Activated naive CD4-positive, alpha-beta T cell treated with anti-CD3 and anti-CD28 coated beads for 36 hours (primary cell): ENCODE measurements around the gene ZBTB21. TPM values are rescaled to one million over a fixed set of nuclear protein-coding genes. Genes with fewer than 3 reads are reported as not detected.
"Not testable (repeated sequence)": the region's sequence is repeated elsewhere in the genome, so short reads cannot be mapped to it uniquely, and the experiment has no call there.

Experiments
- CTCF ChIA-PET: fragments of 350-600 bp; sonication (Branson Sonifier 250); formaldehyde crosslinking; loops from one replicate; lab custom pipeline; 2021; ENCODE audit warnings: antibody characterized with exemption; lab: Charles Lee
- DNase-seq: peaks from one replicate; pipeline ENCODE4 v3.0.0-alpha.2; 2020
- H3K27ac Mint-ChIP-seq: one replicate; pipeline ENCODE4 v1.8.0; 2021; ENCODE audit warnings: mild to moderate bottlenecking, mixed read lengths
- H3K27me3 Mint-ChIP-seq: one replicate; pipeline ENCODE4 v1.8.0; 2021; ENCODE audit warnings: low read depth, mixed read lengths
- H3K36me3 Mint-ChIP-seq: one replicate; pipeline ENCODE4 v1.8.0; 2021; ENCODE audit warnings: low read depth, mixed read lengths
- H3K4me1 Mint-ChIP-seq: one replicate; pipeline ENCODE4 v1.8.0; 2021; ENCODE audit warnings: low read depth, mixed read lengths
- H3K4me3 Mint-ChIP-seq: one replicate; pipeline ENCODE4 v1.8.0; 2021; ENCODE audit warnings: mild to moderate bottlenecking, moderate library complexity, mixed read lengths
- H3K9me3 Mint-ChIP-seq: one replicate; pipeline ENCODE4 v1.8.0; 2021; ENCODE audit warnings: mixed read lengths
- intact Hi-C: fragments of 100-400 bp; cut with micrococcal nuclease; formaldehyde crosslinking; loops from one replicate; pipeline ENCODE4 v1.15.1; 2023
- total RNA-seq, 2 experiments: library from RNA; stranded (reverse); gene quantifications; one replicate each; pipeline ENCODE4 v1.2.3, GENCODE V29; 2021

ZBTB21 gene
- total RNA-seq, 2 experiments from 2014 or later, result 27.8 to 28.0 TPM

- DNase-seq, result no peak
- CTCF ChIA-PET, result no interaction called here
- Mint-ChIP-seq H3K36me3 (peaks cover 69% of the 10 kb centered on the region), H3K27ac (no peak overlapping the region), H3K4me3 (no peak overlapping the region), H3K9me3 (peaks cover 16% of the 10 kb centered on the region), H3K27me3 (no peaks in the 10 kb centered on the region), H3K4me1 (peaks cover 22% of the 10 kb centered on the region)
- intact Hi-C loops, result no loop called here
These were observed 12.5 kb downstream of the ZBTB21 start for GRCh38 chr21:41997657-41998056.

GRCh38 chr21:41995577-41995976, 14.6 kb downstream of the ZBTB21 start:
- peaks cover 71% of the 10 kb centered on the region for H3K36me3 Mint-ChIP-seq
- intact Hi-C loops, result no loop called here
- H3K27me3 Mint-ChIP-seq, result no peaks in the 10 kb centered on the region
- H3K4me3 Mint-ChIP-seq, result no peak overlapping the region
- peaks cover 6% of the 10 kb centered on the region for H3K4me1 Mint-ChIP-seq
- CTCF ChIA-PET, result interaction anchor here (1.0 to 1.2 kb wide), 2 partner anchors 112 to 179 kb away, joined by 3 read pairs; no protein-coding TSS in a partner anchor
- no peak overlapping the region for H3K27ac Mint-ChIP-seq
- H3K9me3 Mint-ChIP-seq, result peaks cover 16% of the 10 kb centered on the region
- no peak for DNase-seq

- H3K4me3 Mint-ChIP-seq, intact Hi-C loops, CTCF ChIA-PET, DNase-seq, H3K4me1 Mint-ChIP-seq, H3K27ac Mint-ChIP-seq, H3K27me3 Mint-ChIP-seq: not testable (repeated sequence)
- Mint-ChIP-seq H3K36me3 (peaks cover 69% of the 10 kb centered on the region), H3K9me3 (peaks cover 16% of the 10 kb centered on the region)
These were observed 15.5 kb downstream of the ZBTB21 start for GRCh38 chr21:41994613-41995012.

GRCh38 chr21:41993744-41994143, 16.4 kb downstream of the ZBTB21 start:
- intact Hi-C loops, result no loop called here
- CTCF ChIA-PET, result no interaction called here
- Mint-ChIP-seq H3K27ac (no peak overlapping the region), H3K27me3 (no peaks in the 10 kb centered on the region), H3K4me3 (no peak overlapping the region), H3K4me1 (peaks cover 2% of the 10 kb centered on the region), H3K9me3 (peaks cover 16% of the 10 kb centered on the region), H3K36me3 (peaks cover 64% of the 10 kb centered on the region)
- no peak for DNase-seq

GRCh38 chr21:41992576-41992975, 17.6 kb downstream of the ZBTB21 start:
- Mint-ChIP-seq H3K9me3 (peaks cover 16% of the 10 kb centered on the region), H3K27ac (no peak overlapping the region), H3K36me3 (peaks cover 57% of the 10 kb centered on the region), H3K4me3 (no peak overlapping the region), H3K4me1 (peaks cover 2% of the 10 kb centered on the region), H3K27me3 (no peaks in the 10 kb centered on the region)
- no peak for DNase-seq
- intact Hi-C loops, result no loop called here
- CTCF ChIA-PET, result no interaction called here

- CTCF ChIA-PET, result no interaction called here
- no peak for DNase-seq
- intact Hi-C loops, result no loop called here
These were observed 18.5 kb downstream of the ZBTB21 start for GRCh38 chr21:41991659-41992058.

GRCh38 chr21:41989698-41990097, 20.5 kb downstream of the ZBTB21 start:
- DNase-seq, result no peak
- H3K27ac Mint-ChIP-seq, result no peak overlapping the region
- intact Hi-C loops, result no loop called here
- H3K4me3 Mint-ChIP-seq, result no peak overlapping the region
- no peaks in the 10 kb centered on the region for H3K4me1 Mint-ChIP-seq
- H3K27me3 Mint-ChIP-seq, result no peaks in the 10 kb centered on the region
- H3K9me3 Mint-ChIP-seq, result no peaks in the 10 kb centered on the region
- CTCF ChIA-PET, result no interaction called here
- peaks cover 32% of the 10 kb centered on the region for H3K36me3 Mint-ChIP-seq

More at GRCh38 chr21:41991659-41992058, 18.5 kb downstream of the ZBTB21 start:
- Mint-ChIP-seq H3K36me3 (peaks cover 51% of the 10 kb centered on the region), H3K27me3 (no peaks in the 10 kb centered on the region), H3K4me1 (peaks cover 2% of the 10 kb centered on the region), H3K4me3 (no peak overlapping the region), H3K9me3 (peaks cover 14% of the 10 kb centered on the region), H3K27ac (no peak overlapping the region)

GRCh38 chr21:41987310-41987709, 22.9 kb downstream of the ZBTB21 start:
- H3K36me3 Mint-ChIP-seq, result peaks cover 12% of the 10 kb centered on the region
- intact Hi-C loops, result no loop called here
- CTCF ChIA-PET, result no interaction called here

GRCh38 chr21:41985662-41986416, 24.3 kb downstream of the ZBTB21 start:
- CTCF ChIA-PET, result interaction anchor here (2.8 kb wide), 1 partner anchor 132 kb away, joined by 10 read pairs; no protein-coding TSS in a partner anchor
- H3K36me3 Mint-ChIP-seq, result peaks cover 3% of the 10 kb centered on the region
- peaks cover 7% of the 10 kb centered on the region for H3K9me3 Mint-ChIP-seq
- H3K4me1 Mint-ChIP-seq, result no peaks in the 10 kb centered on the region
- intact Hi-C loops, result no loop called here
- no peak overlapping the region for H3K27ac Mint-ChIP-seq
- DNase-seq, result no peak
- H3K27me3 Mint-ChIP-seq, result peaks cover 3% of the 10 kb centered on the region
- H3K4me3 Mint-ChIP-seq, result no peak overlapping the region

More at GRCh38 chr21:41987310-41987709, 22.9 kb downstream of the ZBTB21 start:
- no peak for DNase-seq
- H3K27ac Mint-ChIP-seq, result no peak overlapping the region
- no peak overlapping the region for H3K4me3 Mint-ChIP-seq
- H3K4me1 Mint-ChIP-seq, result no peaks in the 10 kb centered on the region
- H3K9me3 Mint-ChIP-seq, result peaks cover 7% of the 10 kb centered on the region
- H3K27me3 Mint-ChIP-seq, result peaks cover 3% of the 10 kb centered on the region

GRCh38 chr21:41983229-41983628, 26.9 kb downstream of the ZBTB21 start:
- no peaks in the 10 kb centered on the region for H3K36me3 Mint-ChIP-seq
- intact Hi-C loops, result no loop called here
- CTCF ChIA-PET, result interaction anchor here (0.7 to 2.8 kb wide), 3 partner anchors 59 to 134 kb away, joined by 4 to 10 read pairs (median 4); no protein-coding TSS in a partner anchor
- no peaks in the 10 kb centered on the region for H3K4me1 Mint-ChIP-seq
- H3K9me3 Mint-ChIP-seq, result peaks cover 14% of the 10 kb centered on the region
- H3K27me3 Mint-ChIP-seq, result peaks cover 6% of the 10 kb centered on the region
- no peak overlapping the region for H3K27ac Mint-ChIP-seq
- no peak for DNase-seq
- H3K4me3 Mint-ChIP-seq, result no peak overlapping the region

- no peak for DNase-seq
- Mint-ChIP-seq H3K9me3 (peaks cover 14% of the 10 kb centered on the region), H3K27me3 (peaks cover 6% of the 10 kb centered on the region), H3K4me3 (no peak overlapping the region), H3K36me3 (no peaks in the 10 kb centered on the region), H3K4me1 (no peaks in the 10 kb centered on the region), H3K27ac (no peak overlapping the region)
- intact Hi-C loops, result no loop called here
- CTCF ChIA-PET, result no interaction called here
These were observed 29.6 kb downstream of the ZBTB21 start for GRCh38 chr21:41980561-41980960.

- Mint-ChIP-seq H3K36me3 (no peaks in the 10 kb centered on the region), H3K27ac (no peak overlapping the region), H3K27me3 (peaks cover 6% of the 10 kb centered on the region), H3K4me1 (peaks cover under 1% of the 10 kb centered on the region), H3K4me3 (no peak overlapping the region), H3K9me3 (peaks cover 14% of the 10 kb centered on the region)
- intact Hi-C loops, result no loop called here
- DNase-seq, result no peak
- CTCF ChIA-PET, result interaction anchor here (1.1 kb wide), 1 partner anchor 93 kb away, joined by 3 read pairs; no protein-coding TSS in a partner anchor
These were observed 30.3 kb downstream of the ZBTB21 start for GRCh38 chr21:41979751-41980369.
